Measurements from ENCODE around the gene AP4E1. TPM values are rescaled to one million over a fixed set of nuclear protein-coding genes. Genes with fewer than 3 reads are reported as not detected.
"Not testable (repeated sequence)": the region's sequence is repeated elsewhere in the genome, so short reads cannot be mapped to it uniquely, and the experiment has no call there.

AP4E1 gene
- total RNA-seq, 1 donor from 2014 or later: 5.7 TPM

DNA sequence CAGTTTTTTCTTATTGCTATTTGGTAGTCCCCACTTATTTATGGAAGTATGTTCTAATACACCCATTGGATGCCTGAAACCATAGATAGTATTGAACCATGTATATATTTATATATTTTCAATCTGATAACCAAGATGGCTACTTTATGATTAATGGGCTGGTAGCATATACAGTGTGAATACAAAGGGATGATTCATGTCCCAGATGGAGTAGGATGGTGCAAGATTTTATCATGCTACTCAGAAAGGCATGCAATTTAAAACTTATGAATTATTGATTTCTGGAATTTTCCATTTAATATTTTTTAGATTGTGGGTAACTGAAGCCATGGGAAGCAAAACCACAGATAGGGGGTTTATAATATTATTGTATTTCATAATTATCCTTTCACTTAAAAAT lies 35.2 kb downstream of the AP4E1 start:
- no peak for DNase-seq (ENCODE audit: extremely low read depth, low read depth, low spot score)

DNA sequence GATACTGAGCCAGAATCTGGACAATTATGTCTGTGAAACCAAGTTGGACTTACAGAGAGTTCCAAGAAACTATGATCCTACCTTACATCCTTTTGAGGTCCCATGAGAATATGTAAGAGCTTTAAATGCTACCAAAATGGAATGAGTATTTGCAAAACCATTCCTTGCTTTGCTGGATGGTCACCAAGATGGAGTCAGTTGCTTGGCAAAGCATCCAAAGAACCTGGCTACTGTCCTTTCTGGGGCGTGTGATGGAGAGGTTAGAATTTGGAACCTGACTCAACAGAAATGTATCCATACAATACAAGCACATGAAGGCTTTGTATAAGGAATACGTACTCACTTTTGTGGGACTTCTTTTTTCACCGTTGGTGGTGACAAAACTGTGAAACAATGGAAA lies 36.2 kb downstream of the AP4E1 start:
- no peak for DNase-seq (ENCODE audit: extremely low read depth, low read depth, low spot score)

DNA sequence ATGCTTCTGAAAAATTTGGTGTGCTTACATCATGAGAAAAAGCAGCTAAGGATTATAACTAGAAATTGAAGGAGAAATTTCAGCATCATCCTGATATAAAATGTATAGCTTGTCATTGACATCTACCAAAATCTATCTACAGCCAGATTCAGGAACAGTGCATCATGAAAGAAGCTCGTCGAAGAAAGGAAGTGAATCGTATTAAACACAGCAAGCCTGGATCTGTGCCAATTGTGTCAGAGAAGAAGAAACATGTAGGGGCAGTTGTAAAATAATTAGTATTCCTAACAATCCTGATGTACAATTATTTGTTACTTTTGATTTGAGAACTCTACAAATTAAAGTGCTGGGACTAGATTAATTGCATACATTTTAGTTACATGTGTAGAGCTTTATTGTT lies 37.2 kb downstream of the AP4E1 start:
- no peak for DNase-seq (ENCODE audit: extremely low read depth, low read depth, low spot score)

DNA sequence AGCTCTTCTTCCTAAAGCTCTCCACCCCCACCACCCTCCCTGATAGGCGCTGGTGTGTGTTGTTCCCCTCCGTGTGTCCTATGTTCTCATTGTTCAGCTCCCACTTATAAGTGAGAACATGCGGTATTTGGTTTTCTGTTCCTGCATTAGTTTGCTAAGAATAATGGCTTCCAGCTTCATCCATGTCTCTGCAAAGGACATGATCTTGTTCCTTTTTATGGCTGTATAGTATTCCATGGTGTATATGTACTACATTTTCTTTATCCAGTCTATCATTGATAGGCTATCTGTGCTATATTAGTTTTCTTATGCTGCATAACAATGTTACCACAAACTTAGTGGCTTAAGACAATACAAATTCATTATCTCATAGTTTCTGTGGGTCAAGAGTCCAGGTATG lies 42.3 kb downstream of the AP4E1 start:
- DNase-seq (ENCODE audit: extremely low read depth, low read depth, low spot score): not testable (repeated sequence)

DNA sequence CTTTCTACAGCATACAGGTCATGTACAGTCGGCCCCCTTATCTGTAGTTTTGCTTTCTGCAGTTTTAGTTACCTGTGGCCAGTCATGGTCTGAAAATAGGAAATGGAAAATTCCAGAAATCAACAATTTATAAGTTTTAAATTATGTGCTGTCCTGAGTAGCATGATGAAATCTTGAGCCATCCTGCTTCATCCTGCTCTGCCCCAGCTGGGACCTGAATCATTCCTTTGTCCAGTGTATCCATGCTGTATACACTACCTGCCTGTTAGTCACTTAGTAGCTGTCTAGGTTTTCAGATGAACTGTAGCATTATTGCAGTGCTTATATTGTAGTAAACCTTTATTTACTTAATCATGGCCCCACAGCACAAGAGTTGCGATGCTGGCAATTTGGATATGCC lies 44.8 kb downstream of the AP4E1 start:
- DNase-seq (ENCODE audit: extremely low read depth, low read depth, low spot score): no peak

DNA sequence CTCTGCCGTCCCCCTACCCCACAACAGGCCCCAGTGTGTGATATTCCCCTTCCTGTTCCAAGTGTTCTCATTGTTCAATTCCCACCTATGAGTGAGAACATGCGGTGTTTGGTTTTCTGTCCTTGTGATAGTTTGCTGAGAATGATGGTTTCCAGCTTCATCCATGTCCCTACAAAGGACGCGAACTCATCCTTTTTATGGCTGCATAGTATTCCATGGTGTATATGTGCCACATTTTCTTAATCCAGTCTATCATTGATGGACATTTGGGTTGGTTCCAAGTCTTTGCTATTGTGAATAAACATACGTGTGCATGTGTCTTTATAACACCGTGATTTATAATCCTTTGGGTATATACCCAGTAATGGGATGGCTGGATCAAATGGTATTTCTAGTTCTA lies 46.4 kb downstream of the AP4E1 start:
- DNase-seq (ENCODE audit: extremely low read depth, low read depth, low spot score): not testable (repeated sequence)

DNA sequence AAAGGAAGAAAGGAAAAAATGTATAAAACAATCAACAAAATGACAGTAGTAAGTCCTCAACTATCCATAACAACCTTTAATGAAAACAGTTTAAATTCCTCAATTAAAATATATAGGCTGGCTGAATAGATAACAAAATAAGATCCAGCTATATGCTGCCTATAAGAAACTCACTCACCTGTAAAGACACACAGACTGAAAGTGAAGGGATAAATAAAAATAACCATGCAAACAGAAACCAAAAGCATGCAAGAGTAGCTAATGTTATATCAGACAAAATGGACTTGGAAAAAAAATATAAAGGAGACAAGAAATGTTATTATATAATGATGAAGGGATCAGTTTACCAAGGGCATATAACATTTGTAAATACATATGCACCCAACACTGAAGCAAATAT lies 51.2 kb downstream of the AP4E1 start:
- no peak for DNase-seq (ENCODE audit: extremely low read depth, low read depth, low spot score)

DNA sequence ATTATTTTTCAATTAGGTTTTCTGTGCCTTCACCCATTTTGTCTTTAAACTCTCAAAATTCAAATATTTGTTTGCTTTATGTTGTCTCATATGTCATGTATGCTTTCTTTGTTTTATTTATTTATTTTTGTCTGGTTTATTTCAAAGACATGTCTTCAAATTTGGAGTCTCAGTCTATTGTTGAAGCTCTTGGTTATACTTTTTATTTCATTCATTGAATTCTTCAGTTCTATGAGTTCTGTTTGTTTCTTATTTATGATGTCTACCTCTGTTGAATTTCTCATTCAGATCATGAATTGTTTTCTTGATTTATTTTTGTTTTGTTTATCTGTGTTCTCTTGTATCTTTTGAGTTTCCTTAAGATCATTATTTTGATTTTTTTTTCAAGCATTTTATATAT lies 55.6 kb downstream of the AP4E1 start:
- DNase-seq (ENCODE audit: extremely low read depth, low read depth, low spot score): no peak

DNA sequence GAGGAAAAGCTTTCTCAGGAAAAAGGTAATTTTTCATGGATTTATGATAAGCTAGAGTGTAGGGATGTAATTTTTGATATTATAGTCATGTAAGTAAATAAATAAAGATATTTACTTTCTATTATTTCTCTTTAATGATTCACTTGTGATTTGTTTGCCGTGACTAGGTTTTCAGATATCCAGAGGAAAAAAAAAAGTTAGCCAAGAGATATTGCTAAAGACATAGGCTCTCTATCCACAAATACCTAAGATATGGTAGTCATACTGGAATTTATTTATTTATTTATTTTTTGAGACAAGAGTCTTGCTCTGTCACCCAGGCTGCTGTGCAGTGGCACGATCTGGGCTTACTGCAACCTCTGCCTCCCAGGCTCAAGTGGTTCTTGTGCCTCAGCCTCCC lies 59.9 kb downstream of the AP4E1 start:
- no peak for DNase-seq (ENCODE audit: extremely low read depth, low read depth, low spot score)

DNA sequence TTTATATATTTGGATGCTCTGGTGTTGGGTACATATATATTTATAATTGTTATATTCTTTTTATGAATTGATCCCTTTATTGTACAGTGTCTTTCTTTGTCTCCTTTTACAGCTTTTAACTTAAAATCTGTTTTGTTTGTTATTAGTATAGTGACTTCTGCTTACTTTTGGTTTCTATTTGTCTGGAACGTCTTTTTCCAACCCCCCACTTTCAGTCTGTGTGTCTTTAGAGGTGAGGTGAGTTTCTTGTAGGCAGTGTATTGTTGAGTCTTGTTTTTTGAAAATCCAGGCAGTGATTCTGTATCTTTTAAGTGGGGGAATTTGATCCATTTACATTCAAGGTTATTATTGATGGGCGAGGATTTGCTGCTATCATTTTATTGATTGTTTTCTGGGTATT lies 62.0 kb downstream of the AP4E1 start:
- no peak for DNase-seq (ENCODE audit: extremely low read depth, low read depth, low spot score)

DNA sequence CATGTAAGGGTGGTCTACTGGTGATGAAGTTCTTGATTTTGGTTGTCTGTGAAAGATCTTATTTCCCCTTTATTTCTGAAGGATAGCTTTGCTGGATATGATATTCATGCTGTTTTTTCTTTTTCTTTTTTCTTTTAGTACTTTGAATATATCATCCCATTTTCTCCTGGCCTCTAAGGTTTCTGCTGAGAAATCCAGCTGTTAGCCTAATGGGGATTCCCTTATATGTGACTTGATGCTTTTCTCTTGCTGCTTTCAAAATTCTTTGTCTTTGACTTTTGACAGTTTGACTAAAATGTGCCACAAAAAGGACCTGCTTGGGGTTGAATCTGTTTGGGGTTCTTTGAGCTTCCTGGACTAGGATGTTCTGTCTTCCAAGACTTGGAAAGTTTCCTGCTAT lies 62.6 kb downstream of the AP4E1 start:
- DNase-seq (ENCODE audit: extremely low read depth, low read depth, low spot score): no peak

DNA sequence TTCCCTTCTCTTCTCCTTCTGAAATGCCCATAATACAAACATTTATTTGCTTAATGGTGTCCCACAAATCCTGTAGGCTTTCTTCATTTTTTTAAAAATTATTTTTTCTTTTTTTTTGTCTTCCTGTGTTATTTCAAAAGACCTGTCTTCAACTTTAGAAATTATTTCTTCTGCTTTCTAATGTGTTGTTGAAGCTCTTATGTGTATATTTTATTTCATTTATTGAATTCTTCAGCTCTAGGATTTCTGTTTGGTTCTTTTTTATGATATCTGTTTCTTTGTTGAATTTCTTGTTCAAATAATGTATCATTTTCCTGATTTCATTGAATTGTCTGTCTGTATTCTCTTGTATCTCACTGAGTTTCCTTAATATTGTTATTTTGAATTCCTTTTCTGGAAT lies 63.1 kb downstream of the AP4E1 start:
- DNase-seq (ENCODE audit: extremely low read depth, low read depth, low spot score): no peak

DNA sequence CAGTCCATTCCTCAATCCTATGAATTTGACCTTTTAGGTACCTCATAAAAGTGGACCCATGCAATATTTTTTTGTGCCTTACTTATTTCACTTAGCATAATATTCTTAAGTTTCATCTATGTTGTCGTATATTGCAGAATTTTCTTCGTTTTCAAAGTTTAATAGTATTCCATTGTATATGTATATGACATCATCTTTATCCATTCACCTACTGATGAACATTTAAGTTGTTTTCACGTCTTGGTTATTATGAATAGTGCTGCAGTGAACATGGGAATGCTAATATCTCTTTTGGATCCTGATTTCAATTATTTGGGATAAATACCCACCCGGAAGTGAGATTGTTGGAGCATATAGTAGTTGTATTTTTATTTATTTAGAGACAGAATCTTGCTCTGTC lies 65.1 kb downstream of the AP4E1 start:
- DNase-seq (ENCODE audit: extremely low read depth, low read depth, low spot score): no peak

DNA sequence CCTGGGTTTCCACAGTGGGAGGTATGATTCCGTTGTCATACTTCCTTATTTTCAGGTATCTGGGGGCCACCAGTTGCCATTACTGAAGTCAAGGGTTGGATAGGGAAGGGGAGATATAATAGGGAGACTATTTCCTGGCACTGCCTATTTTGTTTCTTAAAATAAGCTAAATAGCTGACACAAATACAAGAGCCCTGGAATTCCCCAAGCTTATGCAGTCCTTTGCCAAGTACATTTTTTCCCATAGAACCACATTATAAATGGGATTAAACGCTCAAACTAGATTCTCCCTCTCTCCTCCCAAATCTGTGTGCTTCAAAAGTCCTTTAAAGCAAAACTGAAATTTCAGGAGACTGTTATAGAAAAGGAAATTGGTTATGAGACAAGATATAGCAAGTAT lies 68.7 kb downstream of the AP4E1 start:
- no peak for DNase-seq (ENCODE audit: extremely low read depth, low read depth, low spot score)

DNA sequence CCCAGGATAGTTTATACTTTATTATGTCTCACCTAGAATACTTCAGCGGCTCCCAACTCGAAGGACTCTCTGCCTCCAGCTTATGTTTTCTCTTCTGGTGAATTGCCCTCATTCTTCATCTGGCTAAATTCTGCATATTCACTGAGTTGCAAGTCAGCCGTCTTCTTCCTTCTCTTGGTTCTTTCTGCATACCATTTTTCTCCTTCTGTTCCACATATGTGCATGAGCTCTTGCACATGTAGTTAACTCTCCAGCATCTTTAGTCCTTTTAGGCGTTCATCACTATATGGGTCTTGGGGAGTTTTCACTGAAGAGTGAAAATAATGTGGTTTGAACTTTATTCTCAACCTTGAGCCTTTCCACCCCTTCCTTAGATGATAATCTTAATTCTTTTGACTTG lies 70.1 kb downstream of the AP4E1 start:
- no peak for DNase-seq (ENCODE audit: extremely low read depth, low read depth, low spot score)

DNA sequence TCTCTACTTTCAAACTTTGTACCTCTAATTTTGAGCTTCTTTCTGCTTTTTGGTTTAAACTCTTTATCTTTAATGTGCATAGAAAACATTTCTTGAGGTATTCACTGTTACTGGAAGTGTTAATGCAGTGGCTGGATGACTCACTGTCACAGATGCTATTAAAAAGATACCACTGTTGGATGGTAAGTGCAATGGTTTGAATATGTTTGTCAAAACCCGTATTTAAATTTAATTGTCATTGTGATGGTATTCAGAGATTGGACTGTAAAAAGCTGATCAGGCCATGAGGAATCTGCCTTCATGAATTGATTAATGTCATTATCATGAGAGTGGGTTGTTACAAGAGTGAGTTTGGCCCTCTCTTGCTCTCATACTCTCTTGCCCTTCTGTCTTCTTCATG lies 70.6 kb downstream of the AP4E1 start:
- DNase-seq (ENCODE audit: extremely low read depth, low read depth, low spot score): no peak

DNA sequence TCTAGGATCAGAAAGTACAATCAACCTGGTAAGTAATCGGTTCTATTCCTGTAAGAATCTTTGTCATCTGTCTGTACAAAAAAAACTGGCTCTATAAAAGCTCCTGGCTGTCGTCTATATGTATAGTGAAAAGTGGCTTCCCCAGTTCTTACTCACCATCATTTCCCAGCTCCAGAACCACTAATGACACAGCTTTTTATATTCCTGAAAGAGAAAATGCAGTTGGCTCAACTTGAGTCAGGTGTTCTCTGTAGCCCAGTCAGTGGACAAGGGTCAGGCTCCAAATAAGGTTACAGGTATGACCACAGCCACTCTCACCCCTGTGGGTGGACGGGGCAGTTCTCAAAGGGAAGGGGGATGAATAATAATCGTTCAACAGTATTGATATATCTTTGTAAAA lies 85.1 kb downstream of the AP4E1 start:
- DNase-seq (ENCODE audit: extremely low read depth, low read depth, low spot score): no peak

DNA sequence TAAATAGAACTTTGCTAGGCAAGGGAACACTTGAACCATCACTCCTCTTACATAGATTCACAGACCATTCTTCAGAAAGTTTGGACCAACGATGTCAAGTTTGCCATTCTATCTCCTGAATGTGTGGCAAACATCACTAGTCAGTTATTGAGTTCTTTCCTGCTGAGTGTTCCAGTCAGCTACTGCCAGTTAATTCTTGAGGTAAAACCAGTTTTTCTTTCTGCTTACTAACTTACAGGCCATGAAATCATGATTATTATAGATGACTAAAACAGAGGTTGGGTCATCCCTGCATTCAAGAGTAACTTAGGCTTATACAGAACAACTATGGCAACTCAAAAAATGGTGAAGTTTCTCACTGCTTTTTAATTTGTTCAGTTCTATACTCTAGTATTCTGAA lies 88.2 kb downstream of the AP4E1 start:
- no peak for DNase-seq (ENCODE audit: extremely low read depth, low read depth, low spot score)

DNA sequence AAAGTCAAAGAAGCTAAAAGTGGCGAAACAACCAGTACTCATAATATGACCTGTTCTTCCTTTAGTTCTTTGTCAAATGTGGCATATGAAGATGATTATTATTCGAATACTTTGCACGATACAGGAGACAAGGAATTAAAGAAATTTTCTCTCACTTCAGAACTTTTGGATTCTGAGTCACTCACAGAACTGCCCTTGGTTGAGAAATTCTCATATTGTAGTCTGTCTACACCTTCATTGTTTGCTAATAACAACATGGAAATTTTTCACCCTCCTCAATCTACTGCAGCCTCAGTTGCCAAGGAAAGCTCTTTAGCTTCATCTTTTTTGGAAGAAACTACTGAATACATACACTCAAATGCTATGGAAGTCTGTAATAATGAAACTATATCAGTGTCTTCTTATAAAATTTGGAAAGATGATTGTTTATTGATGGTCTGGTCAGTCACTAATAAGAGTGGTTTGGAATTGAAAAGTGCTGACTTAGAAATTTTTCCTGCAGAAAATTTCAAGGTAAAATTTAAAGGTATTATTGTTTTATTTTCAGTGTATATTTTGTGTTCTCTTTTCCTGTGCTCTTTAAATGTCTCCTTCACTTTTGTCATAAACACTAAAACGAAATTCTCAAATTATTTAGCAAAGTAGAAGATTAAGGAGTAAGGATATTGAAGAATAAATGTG lies 89.0 kb downstream of the AP4E1 start:
- no peak for DNase-seq (ENCODE audit: extremely low read depth, low read depth, low spot score)

DNA sequence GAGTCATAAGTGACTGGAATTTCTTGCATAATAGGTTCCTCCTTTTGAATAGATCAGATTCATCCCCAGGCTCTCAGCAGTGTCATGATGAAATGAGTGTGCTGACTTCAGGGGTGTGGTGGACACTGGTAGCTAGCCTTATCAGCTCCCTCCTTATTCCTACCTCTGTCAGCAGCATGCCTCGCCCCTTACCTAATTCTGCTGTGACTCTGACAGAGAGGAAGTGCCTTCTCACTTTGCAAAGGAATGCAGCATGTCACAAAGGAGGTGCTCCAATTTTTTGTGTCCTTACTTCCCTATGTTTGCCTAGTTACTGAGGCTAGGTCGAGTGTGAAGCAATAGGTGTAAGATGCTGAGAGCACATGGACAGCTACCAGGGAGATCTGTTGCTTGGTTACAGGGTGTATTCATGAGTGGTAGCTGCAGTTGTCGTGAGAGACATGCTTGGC lies 95.6 kb downstream of the AP4E1 start:
- no peak for DNase-seq (ENCODE audit: extremely low read depth, low read depth, low spot score)

DNA sequence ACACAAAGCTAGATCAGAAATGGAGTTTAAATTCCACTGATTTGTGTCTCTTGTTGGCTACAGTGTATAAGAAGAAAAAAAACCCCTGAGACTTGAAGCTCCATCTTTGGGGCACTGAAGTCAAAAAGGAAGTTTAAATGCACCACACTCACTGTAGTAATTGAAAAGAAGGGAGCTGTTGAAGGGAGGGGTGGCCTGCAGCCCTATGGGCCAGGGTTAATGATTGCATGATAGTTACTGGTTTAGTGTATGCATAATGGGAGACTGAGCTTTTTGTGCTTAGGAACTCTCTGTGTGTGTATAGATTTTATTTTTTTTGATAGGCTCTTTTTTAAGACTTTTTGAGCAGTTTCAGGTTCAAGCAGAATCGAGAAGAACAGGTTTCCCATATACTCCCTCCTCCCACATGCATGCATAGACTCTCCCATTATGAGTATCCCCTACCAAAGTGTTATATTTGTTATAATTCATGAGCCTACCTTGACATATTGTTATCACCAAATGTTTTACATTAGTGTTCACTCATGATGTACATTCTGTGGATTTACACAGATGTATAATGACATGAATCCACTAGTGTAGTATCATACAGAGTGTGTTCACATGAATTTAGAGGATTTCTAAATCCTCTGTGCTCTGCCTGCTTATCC lies 98.0 kb downstream of the AP4E1 start:
- no peak for DNase-seq (ENCODE audit: extremely low read depth, low read depth, low spot score)

DNA sequence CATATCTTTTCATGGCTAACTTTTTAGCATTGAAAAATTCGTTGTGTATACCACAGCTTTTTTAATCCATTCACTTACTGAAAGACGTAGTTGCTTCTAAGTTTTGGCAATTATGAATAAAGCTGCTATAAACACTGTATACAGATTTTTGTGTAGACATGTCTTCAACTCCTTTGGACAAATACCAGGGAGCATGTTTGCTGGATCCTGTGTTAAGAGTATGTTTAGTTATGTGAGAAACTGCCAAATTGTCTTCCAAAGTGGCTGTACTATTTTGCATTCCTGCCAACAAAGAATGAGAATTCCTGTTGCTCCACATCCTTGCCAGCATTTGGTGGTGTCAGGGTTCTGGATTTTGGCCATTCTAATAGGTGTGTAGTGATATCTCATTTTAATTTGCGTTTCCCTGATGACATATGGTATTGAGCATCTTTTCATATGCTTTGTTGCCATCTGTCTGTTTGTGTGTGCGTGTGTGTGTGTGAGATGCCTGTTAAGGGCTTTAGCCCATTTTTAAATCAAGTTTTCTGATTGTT lies 98.7 kb downstream of the AP4E1 start:
- no peak for DNase-seq (ENCODE audit: extremely low read depth, low read depth, low spot score)

DNA sequence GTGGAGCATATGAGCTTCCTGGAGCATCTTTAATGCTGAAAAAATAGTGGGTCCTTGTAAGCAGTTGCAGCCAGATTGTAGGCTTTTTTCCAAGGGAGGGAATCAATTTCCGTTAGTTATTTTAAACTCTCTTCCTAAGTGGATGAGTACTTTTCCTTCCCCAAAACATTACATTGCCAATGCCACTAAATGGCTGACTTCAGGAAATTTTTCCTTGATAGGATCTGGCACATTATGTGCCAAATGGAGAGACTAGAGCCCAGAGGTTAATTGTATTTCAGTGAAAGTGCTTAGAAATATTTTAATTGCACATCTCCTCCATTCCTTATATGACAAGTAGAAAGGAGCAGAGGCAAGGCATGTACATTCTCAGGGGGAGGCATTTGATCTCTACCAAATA lies 102.7 kb downstream of the AP4E1 start:
- DNase-seq (ENCODE audit: extremely low read depth, low read depth, low spot score): no peak

Data from glomerular endothelial cell (primary cell).